C1 segment of cervical spinal cord (tissue), 14 donors: ENCODE data around the gene ALPK1.
"Not testable (repeated sequence)": the region's sequence is repeated elsewhere in the genome, so short reads cannot be mapped to it uniquely, and the experiment has no call there.

Experiments
- DNase-seq, 14 donors: peaks; one replicate each; lab custom pipeline; 2025; lab: John Stamatoyannopoulos, UW

The ALPK1 gene

GRCh38 chr4:112448306-112449132 lies 151.3 kb downstream of the ALPK1 start:
- DNase-seq, result no peak

GRCh38 chr4:112449708-112450107 lies 152.5 kb downstream of the ALPK1 start:
- no peak for DNase-seq

GRCh38 chr4:112451104-112451503 lies 153.9 kb downstream of the ALPK1 start:
- DNase-seq, result no peak

- DNase-seq, result no peak
Observed at GRCh38 chr4:112451831-112452230, 154.7 kb downstream of the ALPK1 start.

- DNase-seq, result no peak
Observed at GRCh38 chr4:112453321-112453720, 156.2 kb downstream of the ALPK1 start.

- no peak for DNase-seq
Observed at GRCh38 chr4:112472318-112472717, 175.1 kb downstream of the ALPK1 start.

- no peak for DNase-seq
Observed at GRCh38 chr4:112473985-112474384, 176.8 kb downstream of the ALPK1 start.

- no peak for DNase-seq
Observed at GRCh38 chr4:112485930-112486329, 188.8 kb downstream of the ALPK1 start.

GRCh38 chr4:112490808-112491207 lies 193.6 kb downstream of the ALPK1 start:
- DNase-seq, result not testable (repeated sequence)
